NCI-H2029 treated with DMSO at 0.1 percent for 48 hours (cell line): ENCODE results near the gene ZNF384.

Experiments
- DNase-seq: peaks from one replicate; lab custom pipeline; 2025; lab: John Stamatoyannopoulos, UW

Gene ZNF384

GRCh38 chr12:6620885-6621274 lies 68.3 kb downstream of the ZNF384 start:
- no peak for DNase-seq

- DNase-seq = no peak
Measured at GRCh38 chr12:6620137-6620884, 68.9 kb downstream of the ZNF384 start.

- DNase-seq = no peak
Measured at GRCh38 chr12:6618483-6619225, 70.5 kb downstream of the ZNF384 start.
